HK-2 (cell line): ENCODE data around the gene PPP1R37.
"Not testable (repeated sequence)": the region's sequence is repeated elsewhere in the genome, so short reads cannot be mapped to it uniquely, and the experiment has no call there.

Experiments
- DNase-seq: peaks from one replicate; pipeline ENCODE4 v3.0.0-alpha.2; 2018; ENCODE audit not compliant: unreplicated experiment

PPP1R37 gene

DNA sequence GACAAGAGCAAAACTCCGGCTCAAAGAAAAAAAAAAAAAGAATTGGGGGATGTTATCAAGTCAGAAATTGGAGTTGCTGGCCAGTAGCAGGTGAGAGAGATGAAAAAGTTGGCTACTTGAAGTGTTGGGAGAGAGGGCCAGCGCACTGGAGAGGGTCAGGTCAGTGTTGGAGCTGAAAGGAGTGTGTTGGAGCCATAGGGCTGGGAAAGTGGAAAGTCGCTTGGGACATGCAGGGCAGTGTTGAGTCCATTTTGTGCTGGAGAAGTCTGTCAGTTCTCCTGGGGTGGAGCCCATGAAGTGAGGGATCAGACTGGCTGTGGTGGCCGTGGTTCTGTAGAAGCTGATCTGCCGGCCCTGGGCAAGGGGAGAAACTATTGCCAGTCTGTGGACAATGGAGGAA is 1.7 kb downstream of the PPP1R37 start:
- DNase-seq: no peak

DNA sequence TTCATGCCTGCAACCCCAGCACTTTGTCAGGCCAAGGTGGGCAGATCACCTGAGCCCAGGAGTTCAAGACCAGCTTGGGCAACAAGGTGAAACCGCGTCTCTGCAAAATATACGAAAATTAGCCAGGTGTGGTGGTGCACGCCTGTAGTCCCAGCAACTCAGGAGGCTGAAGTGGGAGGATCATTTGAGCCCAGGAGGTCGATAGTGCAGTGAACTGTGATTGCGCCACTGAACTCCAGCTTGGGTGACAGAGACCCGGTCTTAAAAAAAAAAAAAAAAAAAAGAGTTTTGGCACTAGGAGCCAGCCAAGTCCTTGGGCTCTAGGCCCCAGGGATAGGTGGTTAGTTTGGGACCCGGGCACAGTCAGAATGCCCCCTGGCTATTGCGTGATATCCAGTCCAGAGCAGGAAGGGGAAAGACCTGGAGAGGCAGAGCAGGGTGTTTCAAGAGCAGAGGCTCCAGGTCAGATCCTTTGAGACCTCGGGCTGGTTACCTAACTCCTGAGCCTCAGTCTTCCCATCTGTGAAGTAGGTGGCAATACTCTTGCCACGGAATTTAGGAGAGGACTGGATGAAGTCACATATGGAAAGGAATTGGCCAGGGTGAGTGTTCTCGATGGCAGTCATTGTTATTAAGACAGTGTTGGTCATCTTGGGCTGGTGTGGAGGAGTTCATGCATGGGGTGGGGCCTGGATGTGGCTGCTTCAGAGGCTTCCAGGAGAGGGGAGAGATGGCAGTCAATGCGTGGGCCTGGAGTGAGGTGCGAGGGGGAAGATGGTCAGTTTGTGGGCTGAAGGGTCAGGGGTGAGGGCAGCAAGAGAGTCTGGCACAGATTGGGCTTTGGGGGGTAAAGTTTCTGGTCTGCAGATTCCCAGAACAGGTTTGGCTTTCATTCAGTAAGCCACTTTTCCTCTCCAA is 2.8 kb downstream of the PPP1R37 start:
- no peak for DNase-seq

DNA sequence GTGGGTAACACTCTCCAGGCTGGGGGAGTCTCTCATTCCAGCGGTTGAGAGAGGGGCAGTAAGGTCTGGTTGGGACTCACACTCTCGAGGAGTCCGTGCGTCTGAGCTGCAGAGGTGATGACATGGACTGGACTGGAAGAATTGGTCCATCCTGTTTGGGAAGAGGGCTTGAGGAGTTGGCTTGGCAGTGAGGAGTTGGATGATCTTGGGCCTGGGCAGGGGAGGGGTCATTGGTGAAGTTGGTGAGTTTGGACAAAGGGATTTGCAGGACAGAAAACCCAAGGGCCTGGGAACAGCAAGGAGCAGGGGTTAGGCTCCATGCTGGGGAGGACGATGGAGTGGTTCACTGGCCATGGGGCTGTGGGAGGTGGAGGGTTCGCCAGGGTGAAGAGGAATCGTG is 3.7 kb downstream of the PPP1R37 start:
- no peak for DNase-seq

DNA sequence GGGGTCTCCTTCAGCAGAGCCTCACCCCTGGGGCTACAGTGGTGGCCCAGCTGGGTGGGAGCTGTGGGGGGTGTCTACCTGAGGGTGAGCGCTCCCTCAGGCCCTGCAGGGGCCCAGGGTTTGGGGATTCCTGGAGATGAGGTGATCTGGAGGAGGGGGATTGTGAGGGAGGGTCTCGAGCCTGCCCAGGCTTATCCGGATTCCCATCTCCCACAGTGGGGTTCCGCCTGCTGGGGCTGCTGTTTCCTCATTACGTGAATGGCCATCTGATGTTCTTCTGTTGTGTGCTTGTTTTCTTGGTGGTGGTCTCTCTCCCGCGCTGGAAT is 4.4 kb downstream of the PPP1R37 start:
- no peak for DNase-seq

DNA sequence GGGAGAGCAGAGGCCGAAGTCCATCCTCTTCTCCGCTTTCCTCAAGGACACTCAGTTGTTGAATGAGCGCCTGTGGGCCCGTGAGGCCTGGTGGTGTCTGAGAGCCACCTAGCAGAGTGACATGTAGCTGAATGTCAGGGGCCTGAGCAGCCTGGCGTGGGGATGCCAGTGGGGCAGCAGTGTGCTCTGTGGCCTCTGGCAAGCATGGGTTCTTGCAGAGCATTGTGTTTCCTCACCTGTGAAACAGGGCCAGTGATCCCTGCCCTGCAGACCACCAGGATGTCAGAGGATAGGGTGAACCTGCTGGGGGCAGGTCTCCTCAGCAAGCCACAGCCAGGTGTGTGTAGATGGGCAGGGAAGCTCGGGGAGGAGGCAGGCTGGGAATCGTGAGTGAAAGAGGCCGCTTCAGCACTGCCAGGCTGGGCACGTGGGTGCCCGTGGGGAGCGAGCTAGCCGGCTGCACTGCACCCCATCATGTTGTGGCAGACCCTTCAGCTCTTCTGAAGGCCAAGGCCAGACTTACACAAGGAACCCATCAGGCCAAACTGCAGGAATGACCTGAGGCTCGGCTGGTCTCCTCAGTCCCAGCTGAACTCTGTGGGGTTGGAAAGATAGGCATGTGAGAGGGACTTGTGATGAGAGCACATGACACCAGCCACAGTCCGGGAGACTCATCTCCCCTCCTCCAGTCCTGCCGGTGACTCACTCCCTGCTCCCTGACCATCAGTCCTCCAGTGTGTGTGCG is 5.0 kb downstream of the PPP1R37 start:
- peak; percentile 88 for DNase-seq

DNA sequence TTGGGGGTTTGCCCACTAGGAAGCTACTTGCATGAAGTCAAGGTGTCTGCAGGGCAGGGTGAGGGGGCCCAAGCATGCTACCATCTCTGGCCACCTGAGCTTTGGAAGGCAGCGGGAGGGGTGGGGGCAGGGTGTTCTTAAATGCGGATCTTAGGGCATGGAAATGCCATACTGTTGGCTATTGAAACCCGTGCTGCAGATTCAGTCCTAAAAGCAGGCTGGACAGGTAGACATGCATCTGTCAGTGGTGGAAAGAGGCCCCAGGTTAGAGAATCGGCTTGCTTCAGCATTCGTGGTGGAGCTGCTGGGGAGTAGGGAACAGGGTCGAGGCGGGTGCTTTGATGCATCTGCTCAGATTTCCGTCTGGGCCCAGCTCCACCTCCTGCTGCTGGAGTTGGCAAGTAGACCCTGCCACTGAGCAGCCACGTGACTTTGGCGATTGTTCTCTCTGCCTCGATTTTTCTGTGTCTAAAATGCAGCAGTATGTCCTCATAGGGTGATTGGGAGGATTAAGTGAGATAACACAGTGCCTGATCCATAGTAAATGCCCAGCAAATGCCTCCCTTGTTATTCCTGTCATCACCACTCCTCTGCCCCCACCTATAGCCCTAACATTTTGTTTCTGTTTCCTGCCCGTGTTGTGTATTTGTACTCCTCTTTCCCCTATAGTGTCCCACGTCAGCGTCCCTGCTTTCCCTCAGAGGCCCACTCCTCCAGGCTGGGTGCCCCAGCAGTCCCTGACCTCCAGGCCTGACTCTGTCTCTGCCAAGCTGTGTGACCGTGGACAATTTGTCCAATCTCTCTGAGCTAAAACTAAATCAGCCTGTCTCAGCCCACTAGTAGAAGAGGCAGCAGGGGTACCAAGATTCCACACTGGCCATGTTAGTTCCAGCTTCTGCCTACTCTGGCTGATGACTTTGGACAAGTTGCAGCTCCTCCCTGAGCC is 5.8 kb downstream of the PPP1R37 start:
- DNase-seq: no peak

DNA sequence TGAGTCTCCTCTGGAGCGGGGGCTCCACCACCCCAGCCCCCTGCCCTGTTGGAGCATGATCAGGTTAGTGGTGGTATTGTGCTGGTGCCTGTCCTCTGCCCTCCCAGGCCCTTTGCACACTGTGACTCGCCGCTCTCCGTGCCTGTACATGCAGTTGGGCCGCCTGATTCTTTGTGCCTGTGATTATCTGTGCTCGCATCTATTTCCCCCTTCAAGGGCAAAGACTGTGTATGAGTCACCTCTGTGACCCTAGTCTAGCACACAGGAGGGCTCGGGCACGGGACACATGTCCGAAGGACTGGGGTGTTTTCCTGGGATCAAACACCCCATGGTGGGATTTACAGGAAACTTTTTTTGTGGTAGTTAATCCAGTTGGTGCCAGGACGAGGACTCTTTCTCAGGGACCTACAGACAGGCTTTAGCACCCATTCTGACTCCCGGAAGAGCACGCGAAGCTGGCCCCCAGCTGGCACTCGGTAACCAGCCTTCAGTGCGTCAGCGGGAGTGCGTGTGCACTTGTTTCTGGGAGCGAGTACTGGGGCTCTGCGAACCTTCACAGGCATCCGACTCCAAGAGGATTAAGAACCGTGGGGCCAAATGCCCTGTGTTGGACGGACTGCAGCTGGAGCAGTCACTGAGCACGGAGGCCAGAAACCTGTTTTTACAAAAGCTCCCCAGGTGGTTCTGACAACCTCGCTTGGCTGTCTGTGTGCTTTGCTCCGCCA is 6.7 kb downstream of the PPP1R37 start:
- DNase-seq: no peak

DNA sequence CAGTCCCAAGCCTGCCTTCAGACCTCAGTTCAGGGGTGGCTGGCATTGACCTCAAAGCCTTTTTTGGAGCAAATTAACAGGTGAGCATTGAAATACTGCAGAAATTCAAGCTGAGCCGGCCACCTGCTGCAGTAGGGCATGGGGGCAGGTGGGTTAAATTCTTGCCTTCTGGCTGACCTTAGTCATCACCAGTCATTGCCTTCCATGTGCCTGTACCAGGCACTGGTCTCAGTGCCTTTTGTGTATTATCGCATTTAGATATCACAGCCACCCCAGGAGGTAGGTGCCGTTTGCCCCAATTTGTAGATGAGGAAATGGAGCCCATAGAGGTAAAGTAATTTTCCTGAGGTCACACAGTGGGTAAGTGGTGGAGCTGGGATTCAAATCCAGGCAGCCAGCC is 7.2 kb downstream of the PPP1R37 start:
- no peak for DNase-seq

DNA sequence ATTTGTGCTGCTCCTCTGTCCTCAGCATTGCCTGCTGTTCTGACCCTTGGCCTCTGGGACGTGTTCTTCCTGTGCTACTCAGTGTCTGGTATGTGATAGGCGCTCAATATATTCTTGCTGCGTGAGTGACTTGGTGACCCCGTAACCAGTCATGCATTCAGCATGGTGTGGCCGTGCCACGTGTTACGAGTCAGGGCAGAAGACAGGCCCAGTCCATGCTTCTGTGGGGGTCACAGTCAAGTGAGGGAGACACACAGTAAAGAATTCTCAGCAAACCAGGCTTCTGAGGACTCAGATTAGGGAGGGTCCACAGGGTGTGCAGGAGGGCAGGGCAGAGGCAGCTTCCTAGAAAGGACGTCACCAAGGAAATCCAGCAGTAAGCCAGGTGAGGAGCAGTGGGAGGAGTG is 7.9 kb downstream of the PPP1R37 start:
- DNase-seq: peak; percentile 44

DNA sequence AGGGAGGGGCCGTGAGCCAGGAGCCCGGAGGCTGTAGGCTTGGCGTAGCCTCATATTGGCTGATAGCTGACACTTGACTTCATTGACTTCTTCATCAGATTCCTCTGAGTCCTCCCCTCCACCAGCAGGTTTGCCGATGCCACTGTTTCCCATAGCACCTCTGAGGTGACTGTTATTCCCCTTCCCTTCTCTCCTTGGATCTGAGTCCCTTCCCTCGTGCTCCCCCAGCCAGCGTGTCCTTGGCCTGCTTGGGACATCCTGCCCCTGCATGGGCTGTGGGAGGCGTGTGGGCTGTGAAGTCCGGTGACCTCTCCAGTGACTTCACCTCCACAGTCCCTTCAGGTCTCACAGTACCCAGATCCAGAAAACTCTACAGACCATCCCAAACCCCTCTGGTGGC is 8.8 kb downstream of the PPP1R37 start:
- no peak for DNase-seq

DNA sequence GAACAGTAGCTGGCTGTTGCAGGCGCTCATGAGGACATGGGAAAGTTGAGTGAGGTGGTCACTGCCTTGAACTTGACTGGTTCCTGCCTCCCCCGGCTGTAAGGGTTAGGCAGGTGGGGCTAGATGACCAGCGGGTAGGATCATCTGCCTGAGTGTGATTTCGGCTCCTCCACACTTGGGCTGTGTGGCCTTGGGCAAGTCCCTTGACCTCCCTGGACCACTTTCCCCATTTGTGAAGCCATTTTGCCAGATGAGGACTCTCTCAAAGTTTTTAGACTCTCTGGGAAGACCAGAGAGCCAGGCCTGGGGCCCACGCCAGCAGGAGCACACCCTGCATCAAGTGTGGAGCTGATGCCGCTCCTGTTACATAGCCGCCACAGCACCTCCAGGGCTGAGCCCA is 9.5 kb downstream of the PPP1R37 start:
- DNase-seq: no peak

DNA sequence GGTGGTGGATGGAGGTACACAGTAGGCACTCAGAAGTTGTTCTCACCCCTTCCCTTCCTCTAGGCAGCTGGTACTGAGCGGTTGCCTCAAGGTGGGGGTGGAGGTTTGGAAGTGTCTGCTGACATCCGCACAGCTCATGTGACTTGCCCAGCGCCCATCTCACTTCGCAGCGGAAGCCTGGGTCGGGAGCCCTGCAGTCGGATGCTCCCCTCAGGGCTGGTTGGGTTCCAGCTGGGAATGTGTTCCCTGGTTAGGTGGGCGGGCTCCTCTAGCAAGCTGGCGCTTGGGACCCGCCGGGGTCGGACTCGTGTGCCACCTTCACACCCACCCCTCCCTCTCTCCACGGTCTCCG is 10.2 kb downstream of the PPP1R37 start:
- no peak for DNase-seq

DNA sequence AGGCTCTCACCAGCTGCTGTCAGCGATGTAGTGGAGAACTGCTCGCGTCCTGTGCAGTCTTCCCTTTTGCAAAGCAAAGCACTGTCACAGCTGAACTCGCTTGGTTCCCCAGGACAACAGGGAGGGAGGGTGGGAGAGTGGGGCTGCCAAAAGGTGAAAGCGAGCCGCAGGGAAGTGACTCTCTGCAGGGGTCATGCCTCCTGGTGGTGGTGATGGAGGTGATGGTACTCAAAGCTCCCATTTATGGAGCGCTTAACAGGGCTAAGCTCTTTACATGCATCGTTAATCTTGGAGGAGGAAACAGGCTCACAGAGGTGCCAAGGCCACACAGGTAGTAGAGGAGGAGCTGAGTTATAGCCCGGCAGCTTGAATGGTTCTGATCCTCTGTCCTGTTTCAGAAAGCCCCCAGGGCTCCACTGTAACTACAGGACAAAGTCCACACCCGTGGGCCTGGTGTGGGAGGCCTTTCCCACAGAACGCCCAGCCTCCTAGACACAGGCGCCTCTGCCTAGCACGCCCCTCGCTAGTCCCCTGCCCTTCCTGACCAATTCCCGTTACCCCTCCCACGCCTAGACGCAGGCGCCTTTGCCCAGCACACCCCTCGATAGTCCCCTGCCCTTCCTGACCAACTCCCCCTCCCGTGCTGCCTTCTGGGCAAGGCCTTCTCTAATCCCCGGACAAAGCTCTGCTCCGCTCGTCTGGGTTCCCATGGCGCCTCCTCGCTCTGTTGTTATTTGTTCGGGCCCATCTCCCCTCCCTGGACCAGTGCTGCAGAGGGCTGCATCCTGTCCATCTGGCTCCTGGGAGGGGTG is 10.7 kb downstream of the PPP1R37 start:
- no peak for DNase-seq

DNA sequence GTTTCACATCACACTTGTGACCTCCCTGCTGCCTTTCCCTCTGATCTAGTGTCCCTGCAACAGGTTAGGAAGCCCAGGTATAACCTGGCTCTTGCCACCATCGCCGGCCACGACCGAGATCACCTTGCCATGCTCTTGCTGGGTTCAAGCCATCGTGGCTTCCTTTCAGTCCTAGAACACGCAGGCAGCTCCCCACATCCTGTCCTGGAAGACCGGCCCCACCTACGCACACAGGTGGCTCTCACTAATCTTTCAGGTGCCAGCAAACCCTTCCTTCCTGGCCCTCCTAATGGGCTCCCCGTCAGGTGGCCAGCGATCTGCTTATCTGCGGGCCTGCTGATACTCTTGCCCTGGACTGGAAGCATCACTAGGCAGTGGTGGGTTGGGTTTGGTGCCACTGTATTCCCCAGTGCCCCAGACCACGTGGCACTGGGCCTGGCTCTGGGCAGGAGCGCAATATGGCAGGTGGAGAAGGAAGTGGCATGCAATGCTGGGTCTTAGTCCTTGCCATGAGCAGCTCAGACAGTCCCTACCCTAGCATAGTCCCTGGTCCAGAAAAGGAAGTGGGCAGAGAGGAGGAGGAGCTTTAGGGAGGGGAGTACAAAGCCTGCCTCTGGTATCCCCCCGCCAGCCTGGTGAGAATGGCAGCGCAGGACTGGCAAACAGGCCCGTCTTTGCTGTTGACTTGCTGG is 11.8 kb downstream of the PPP1R37 start:
- DNase-seq: no peak

DNA sequence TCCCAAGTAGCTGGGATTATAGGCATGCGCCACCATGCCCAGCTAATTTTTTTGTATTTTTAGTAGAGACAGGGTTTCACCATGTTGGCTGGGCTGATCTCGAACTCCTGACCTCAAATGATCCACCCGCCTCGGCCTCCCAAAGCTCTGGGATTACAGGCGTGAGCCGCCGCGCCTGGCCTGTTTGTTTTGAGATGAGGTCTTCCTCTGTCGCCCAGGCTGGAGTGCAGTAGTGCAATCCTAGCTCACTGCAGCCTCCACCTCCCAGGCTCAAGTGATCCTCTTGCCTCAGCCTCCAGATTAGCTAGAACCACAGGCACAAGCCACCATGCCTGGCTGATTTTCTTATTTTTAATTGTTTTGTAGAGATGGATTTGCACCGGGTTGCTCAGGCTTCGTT is 13.4 kb downstream of the PPP1R37 start:
- DNase-seq: not testable (repeated sequence)

DNA sequence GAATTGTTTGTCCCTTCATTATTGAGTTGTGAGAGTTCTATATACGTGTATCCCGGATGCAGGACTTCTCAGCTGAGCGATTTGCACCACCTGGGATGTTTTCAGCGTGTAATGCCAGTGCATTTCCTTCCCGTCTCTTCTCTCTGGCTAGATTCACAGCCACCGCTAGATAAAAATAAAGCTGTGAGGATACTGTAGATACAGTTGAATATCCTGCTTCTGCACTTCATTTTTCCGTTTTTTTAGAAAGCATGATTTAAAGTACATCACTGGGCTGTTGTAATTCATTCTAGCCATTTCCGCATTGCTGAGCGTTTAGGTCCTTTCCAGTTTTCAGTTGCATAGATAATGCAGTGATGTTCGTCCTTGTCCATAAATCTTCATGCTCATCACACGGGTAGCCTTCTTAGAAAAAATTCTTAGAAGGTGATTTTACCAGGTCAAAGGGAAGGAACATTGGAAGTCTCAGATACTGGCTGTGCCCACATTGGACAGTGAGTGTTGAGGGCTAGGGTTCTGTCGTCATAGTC is 14.7 kb downstream of the PPP1R37 start:
- no peak for DNase-seq

DNA sequence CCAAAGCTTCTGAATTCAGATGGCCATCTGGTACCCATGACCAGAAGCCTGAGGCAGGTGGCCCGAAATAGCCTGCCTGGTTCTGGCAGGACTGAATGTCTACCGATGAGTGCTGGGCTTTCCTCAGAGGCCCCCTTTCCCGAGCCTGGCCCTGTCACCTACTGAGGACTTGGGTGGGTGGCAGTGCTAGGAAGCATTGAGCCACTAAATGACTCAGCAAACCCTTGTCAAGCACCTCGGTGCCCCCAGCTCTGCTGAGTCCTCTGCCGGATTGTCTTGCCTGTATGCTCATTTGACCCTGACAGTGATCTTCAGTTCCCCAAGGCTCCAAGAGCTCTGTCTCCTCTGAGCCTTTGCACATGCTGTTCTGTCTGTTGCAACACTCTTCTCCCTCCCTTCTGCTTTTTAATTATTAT is 17.9 kb downstream of the PPP1R37 start:
- no peak for DNase-seq

DNA sequence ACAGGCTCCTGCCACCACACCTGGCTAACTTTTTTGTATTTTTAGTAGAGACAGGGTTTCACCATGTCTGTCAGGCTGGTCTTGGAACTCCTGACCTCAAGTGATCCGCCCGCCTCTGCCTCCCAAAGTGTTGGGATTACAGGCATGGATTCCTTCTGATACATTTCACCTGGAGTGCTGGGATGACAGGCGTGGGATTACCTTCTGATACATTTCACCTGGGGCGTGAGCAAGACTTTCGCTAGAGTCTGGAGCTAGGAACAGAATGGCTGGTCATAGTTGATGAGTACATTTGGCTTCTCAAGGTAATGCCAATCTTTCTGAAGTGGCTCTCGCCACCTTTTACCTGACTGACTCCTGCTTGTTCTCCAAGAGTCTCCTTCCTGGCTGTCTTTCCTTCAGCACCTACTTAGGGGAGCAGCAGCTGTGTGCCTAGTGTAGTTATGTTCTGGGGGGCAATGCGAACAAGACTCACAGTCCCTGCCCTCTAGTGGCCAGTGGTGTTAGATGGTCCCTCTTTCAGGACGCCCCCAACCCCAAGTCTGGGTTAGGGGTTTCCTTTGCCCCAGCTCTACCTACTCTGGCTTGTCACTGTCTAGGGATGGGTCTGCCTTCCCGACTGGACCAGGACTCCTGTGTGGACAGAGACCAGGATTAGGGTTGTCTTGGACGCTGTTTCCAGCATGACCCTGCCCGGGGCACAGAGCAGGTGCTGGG is 19.3 kb downstream of the PPP1R37 start:
- no peak for DNase-seq

DNA sequence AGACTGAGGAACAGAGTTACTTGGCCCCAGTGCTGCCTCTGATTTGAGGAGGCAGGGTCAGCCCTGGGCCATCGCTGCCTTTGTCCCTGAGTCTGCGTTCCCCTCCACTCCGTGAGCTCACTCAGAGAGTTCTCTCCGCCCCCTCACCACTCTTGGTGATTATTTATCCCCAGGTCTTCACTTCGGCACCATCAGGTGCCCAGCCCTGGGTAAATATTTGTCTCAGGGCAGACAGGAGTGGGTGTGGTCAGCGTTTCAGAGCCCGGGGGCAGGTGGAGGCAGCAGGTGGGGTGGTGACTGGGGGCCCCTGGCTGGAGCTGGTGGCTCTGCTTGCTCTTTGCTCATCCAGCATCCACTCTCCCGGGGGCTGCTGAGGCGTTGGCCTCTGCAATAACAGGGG is 20.6 kb downstream of the PPP1R37 start:
- DNase-seq: no peak
